ENCODE results near the gene TMPRSS3.

DNA sequence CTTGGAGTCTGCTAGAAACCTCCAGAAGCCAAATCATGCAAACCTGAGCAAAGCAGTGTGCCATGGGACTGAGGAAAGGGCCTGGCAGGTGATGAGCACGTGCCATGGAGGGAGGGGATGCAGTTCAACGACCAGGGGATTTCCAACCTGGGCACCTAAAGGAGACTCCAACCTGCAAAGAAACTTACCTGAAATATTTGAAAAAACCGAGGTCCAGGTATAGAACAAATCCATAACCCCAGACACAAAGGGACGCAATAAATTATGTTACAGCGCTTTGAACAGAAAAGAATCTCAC, 16.7 kb upstream of the TMPRSS3 start:
- TF ChIP-seq ZNF274 (IDR thresholded peaks at IDR 0.05; ENCODE audit: low read depth, low read length) = no peak
- no peak for TF ChIP-seq YY1 (IDR thresholded peaks at IDR 0.05; ENCODE audit: insufficient read depth, insufficient read length)
- TF ChIP-seq SUZ12 (IDR thresholded peaks at IDR 0.05; ENCODE audit: extremely low read depth, insufficient read depth, insufficient read length) = no peak

Data from NT2/D1 (cell line).